HG02759 (cell line): ENCODE measurements around the gene SYNJ2.

ENCODE experiments used
- ATAC-seq: cut with Tn5 transposase; IDR thresholded peaks from one replicate; pipeline ENCODE4 v1.9.1; 2021; ENCODE audit warnings: mild to moderate bottlenecking, moderate library complexity; ENCODE audit not compliant: unreplicated experiment

SYNJ2 gene

GRCh38 chr6:158024566-158025297 lies 43.1 kb downstream of the SYNJ2 start:
- no peak for ATAC-seq

GRCh38 chr6:158026054-158026900 lies 44.6 kb downstream of the SYNJ2 start:
- peak; percentile 87 for ATAC-seq

- no peak for ATAC-seq
Observed at GRCh38 chr6:158026901-158027589, 45.4 kb downstream of the SYNJ2 start.

GRCh38 chr6:158027590-158028285 lies 46.1 kb downstream of the SYNJ2 start:
- ATAC-seq, result no peak

- ATAC-seq, result no peak
Observed at GRCh38 chr6:158028421-158028820, 46.8 kb downstream of the SYNJ2 start.

- ATAC-seq, result no peak
Observed at GRCh38 chr6:158028876-158029275, 47.2 kb downstream of the SYNJ2 start.

GRCh38 chr6:158029668-158030230 lies 48.1 kb downstream of the SYNJ2 start:
- no peak for ATAC-seq

- no peak for ATAC-seq
Observed at GRCh38 chr6:158030380-158031300, 49.0 kb downstream of the SYNJ2 start.

GRCh38 chr6:158031381-158032353 lies 50.0 kb downstream of the SYNJ2 start:
- peak; percentile 51 for ATAC-seq

- ATAC-seq, result no peak
Observed at GRCh38 chr6:158032354-158032733, 50.7 kb downstream of the SYNJ2 start.

GRCh38 chr6:158033077-158033750 lies 51.6 kb downstream of the SYNJ2 start:
- ATAC-seq, result no peak

GRCh38 chr6:158033751-158034702 lies 52.4 kb downstream of the SYNJ2 start:
- no peak for ATAC-seq

- no peak for ATAC-seq
Observed at GRCh38 chr6:158036261-158036660, 54.6 kb downstream of the SYNJ2 start.

GRCh38 chr6:158037021-158037420 lies 55.4 kb downstream of the SYNJ2 start:
- ATAC-seq, result no peak

- ATAC-seq, result no peak
Observed at GRCh38 chr6:158037771-158038170, 56.1 kb downstream of the SYNJ2 start.

GRCh38 chr6:158038291-158039177 lies 56.9 kb downstream of the SYNJ2 start:
- ATAC-seq, result no peak
